Stomach smooth muscle (tissue), 2 donors: ENCODE data around the gene YIPF1.

ENCODE experiments used
- H3K27ac ChIP-seq: one replicate; pipeline ENCODE4 v1.7.0; 2013; ENCODE audit warnings: mild to moderate bottlenecking, low read length, inconsistent platforms
- H3K27me3 ChIP-seq, 2 donors: one replicate each; pipeline ENCODE4 v1.7.0; 2013; ENCODE audit warnings: low read length in 2 of 2; ENCODE audit not compliant: insufficient read depth in 2 of 2, control insufficient read depth in 1 of 2
- H3K36me3 ChIP-seq, 2 donors: one replicate each; pipeline ENCODE4 v1.7.0; 2013; ENCODE audit warnings: low read length in 2 of 2; ENCODE audit not compliant: control insufficient read depth in 2 of 2, insufficient read depth in 2 of 2
- H3K4me1 ChIP-seq: one replicate; pipeline ENCODE4 v1.7.0; 2013; ENCODE audit warnings: low read length; ENCODE audit not compliant: control insufficient read depth, insufficient read depth
- H3K4me3 ChIP-seq, 2 donors: one replicate each; pipeline ENCODE4 v1.7.0; 2013; ENCODE audit warnings: low read length in 2 of 2
- H3K9ac ChIP-seq, 2 donors: one replicate each; pipeline ENCODE4 v1.7.0; 2013; ENCODE audit warnings: low read length in 2 of 2, mild to moderate bottlenecking in 1 of 2
- H3K9me3 ChIP-seq, 2 donors: one replicate each; pipeline ENCODE4 v1.7.0; 2013; ENCODE audit warnings: low read length in 2 of 2; ENCODE audit not compliant: control insufficient read depth in 2 of 2
- donor health status: healthy.
- donor health status: Pancreatic carcinoma.

YIPF1 gene

GRCh38 chr1:53871773-53872484, 17.7 kb downstream of the YIPF1 start:
- H3K27ac ChIP-seq, result no peak overlapping the region
- peaks cover 26 to 42% of the 10 kb centered on the region in 2 donors for H3K36me3 ChIP-seq
- H3K9ac ChIP-seq, result no peak overlapping the region
- no peak overlapping the region for H3K4me3 ChIP-seq
- no peaks in the 10 kb centered on the region for H3K4me1 ChIP-seq
- no peaks in the 10 kb centered on the region for H3K9me3 ChIP-seq
- H3K27me3 ChIP-seq, result no peaks in the 10 kb centered on the region

- Histone ChIP-seq H3K4me1 (no peaks in the 10 kb centered on the region), H3K36me3 (peaks cover 27 to 40% of the 10 kb centered on the region in 2 donors), H3K27ac (no peak overlapping the region), H3K4me3 (no peak overlapping the region), H3K27me3 (no peaks in the 10 kb centered on the region), H3K9ac (no peak overlapping the region), H3K9me3 (no peaks in the 10 kb centered on the region)
These were observed 18.4 kb downstream of the YIPF1 start for GRCh38 chr1:53871221-53871620.

- H3K4me1 ChIP-seq, result no peaks in the 10 kb centered on the region
- no peaks in the 10 kb centered on the region for H3K9me3 ChIP-seq
- H3K27ac ChIP-seq, result no peak overlapping the region
- no peak overlapping the region for H3K9ac ChIP-seq
- peaks cover 23 to 35% of the 10 kb centered on the region in 2 donors for H3K36me3 ChIP-seq
- H3K27me3 ChIP-seq, result no peaks in the 10 kb centered on the region
- H3K4me3 ChIP-seq, result no peak overlapping the region
These were observed 20.0 kb downstream of the YIPF1 start for GRCh38 chr1:53869454-53870117.

GRCh38 chr1:53868565-53868964, 21.0 kb downstream of the YIPF1 start:
- Histone ChIP-seq H3K9me3 (no peaks in the 10 kb centered on the region), H3K27me3 (no peaks in the 10 kb centered on the region), H3K36me3 (peaks cover 23 to 35% of the 10 kb centered on the region in 2 donors), H3K4me3 (no peak overlapping the region), H3K27ac (no peak overlapping the region), H3K9ac (no peak overlapping the region), H3K4me1 (no peaks in the 10 kb centered on the region)

GRCh38 chr1:53862507-53862906, 27.1 kb downstream of the YIPF1 start:
- H3K4me1 ChIP-seq, result no peaks in the 10 kb centered on the region
- H3K4me3 ChIP-seq, result no peak overlapping the region
- H3K27ac ChIP-seq, result no peak overlapping the region
- H3K36me3 ChIP-seq, result peaks cover 18 to 29% of the 10 kb centered on the region in 2 donors
- H3K9me3 ChIP-seq, result no peaks in the 10 kb centered on the region
- no peaks in the 10 kb centered on the region for H3K27me3 ChIP-seq
- H3K9ac ChIP-seq, result no peak overlapping the region

GRCh38 chr1:53860967-53861411, 28.6 kb downstream of the YIPF1 start:
- Histone ChIP-seq H3K9ac (no peak overlapping the region), H3K36me3 (peaks cover 27 to 34% of the 10 kb centered on the region in 2 donors)

GRCh38 chr1:53851571-53852285, 37.9 kb downstream of the YIPF1 start:
- Histone ChIP-seq H3K9me3 (no peaks in the 10 kb centered on the region), H3K36me3 (peaks cover 12 to 34% of the 10 kb centered on the region in 2 donors), H3K9ac (no peak overlapping the region)

More at GRCh38 chr1:53860967-53861411, 28.6 kb downstream of the YIPF1 start:
- H3K9me3 ChIP-seq, result no peaks in the 10 kb centered on the region
- H3K27ac ChIP-seq, result no peak overlapping the region
- H3K4me3 ChIP-seq, result no peak overlapping the region
- no peaks in the 10 kb centered on the region for H3K4me1 ChIP-seq
- no peaks in the 10 kb centered on the region for H3K27me3 ChIP-seq

GRCh38 chr1:53850082-53850673, 39.4 kb downstream of the YIPF1 start:
- Histone ChIP-seq H3K27ac (no peak overlapping the region), H3K27me3 (no peaks in the 10 kb centered on the region), H3K9me3 (no peaks in the 10 kb centered on the region), H3K4me1 (no peaks in the 10 kb centered on the region), H3K4me3 (no peak overlapping the region), H3K9ac (no peak overlapping the region), H3K36me3 (peaks cover 7 to 23% of the 10 kb centered on the region in 2 donors)

More at GRCh38 chr1:53851571-53852285, 37.9 kb downstream of the YIPF1 start:
- no peaks in the 10 kb centered on the region for H3K27me3 ChIP-seq
- no peak overlapping the region for H3K27ac ChIP-seq
- no peaks in the 10 kb centered on the region for H3K4me1 ChIP-seq
- H3K4me3 ChIP-seq, result no peak overlapping the region

- Histone ChIP-seq H3K27ac (no peak overlapping the region), H3K4me1 (no peaks in the 10 kb centered on the region), H3K4me3 (no peak overlapping the region), H3K9ac (no peak overlapping the region), H3K9me3 (no peaks in the 10 kb centered on the region), H3K36me3 (peaks cover 0 to 8% of the 10 kb centered on the region in 2 donors), H3K27me3 (no peaks in the 10 kb centered on the region)
These were observed 41.6 kb downstream of the YIPF1 start for GRCh38 chr1:53847980-53848379.

- no peak overlapping the region for H3K4me3 ChIP-seq
- H3K36me3 ChIP-seq, result no peaks in the 10 kb centered on the region
- no peak overlapping the region for H3K27ac ChIP-seq
- no peaks in the 10 kb centered on the region for H3K9me3 ChIP-seq
- no peak overlapping the region for H3K9ac ChIP-seq
- no peaks in the 10 kb centered on the region for H3K27me3 ChIP-seq
- H3K4me1 ChIP-seq, result peaks cover under 1% of the 10 kb centered on the region
These were observed 47.2 kb downstream of the YIPF1 start for GRCh38 chr1:53842347-53842746.
